Calu3 (cell line): Measurements from ENCODE around the gene TTC27. TPM values are rescaled to one million over a fixed set of nuclear protein-coding genes. Genes with fewer than 3 reads are reported as not detected.

Experiments
- BruUV-seq: library from RNA; stranded (reverse); fragments of 400-500 nt; replicated peaks from 2 replicates; lab custom pipeline; 2021; lab: Mats Ljungman, UMichigan
- CTCF ChIA-PET: fragments of 300-600 bp; sonication (Branson Sonifier 250); formaldehyde crosslinking; loops from one replicate; lab custom pipeline; 2022; ENCODE audit warnings: antibody characterized with exemption; lab: Charles Lee
- DNase-seq: peaks from one replicate; pipeline ENCODE4 v3.0.0; 2022
- H3K27ac Mint-ChIP-seq: one replicate; pipeline ENCODE4 v1.8.0; 2022; ENCODE audit warnings: mixed read lengths; ENCODE audit not compliant: unreplicated experiment
- H3K27me3 Mint-ChIP-seq: one replicate; pipeline ENCODE4 v1.8.0; 2022; ENCODE audit warnings: mixed read lengths; ENCODE audit not compliant: unreplicated experiment
- H3K36me3 Mint-ChIP-seq: one replicate; pipeline ENCODE4 v1.8.0; 2022; ENCODE audit warnings: mild to moderate bottlenecking, moderate library complexity, mixed read lengths; ENCODE audit not compliant: insufficient read depth, unreplicated experiment
- H3K4me1 Mint-ChIP-seq: one replicate; pipeline ENCODE4 v1.8.0; 2022; ENCODE audit warnings: mild to moderate bottlenecking, low read depth, mixed read lengths; ENCODE audit not compliant: unreplicated experiment
- H3K4me3 Mint-ChIP-seq: one replicate; pipeline ENCODE4 v1.8.0; 2022; ENCODE audit warnings: mild to moderate bottlenecking, low read depth, moderate library complexity, mixed read lengths; ENCODE audit not compliant: unreplicated experiment
- H3K9me3 Mint-ChIP-seq: one replicate; pipeline ENCODE4 v1.8.0; 2022; ENCODE audit warnings: low read depth, mixed read lengths; ENCODE audit not compliant: unreplicated experiment
- CTCF ChIP-seq: fragments of 200-600 bp; IDR thresholded peaks from one replicate; pipeline ENCODE4 v1.8.0; 2022; ENCODE audit warnings: antibody characterized with exemption; ENCODE audit not compliant: unreplicated experiment
- intact Hi-C: fragments of 100-400 bp; cut with micrococcal nuclease; formaldehyde crosslinking; loops from one replicate; pipeline ENCODE4 v1.10.0; 2022; ENCODE audit not compliant: unreplicated experiment
- total RNA-seq: library from RNA; stranded (reverse); gene quantifications from 2 replicates; pipeline ENCODE4 v1.2.3, GENCODE V29; 2022

TTC27 gene
- total RNA-seq, 1 experiment from 2014 or later, result 20.1 TPM

DNA sequence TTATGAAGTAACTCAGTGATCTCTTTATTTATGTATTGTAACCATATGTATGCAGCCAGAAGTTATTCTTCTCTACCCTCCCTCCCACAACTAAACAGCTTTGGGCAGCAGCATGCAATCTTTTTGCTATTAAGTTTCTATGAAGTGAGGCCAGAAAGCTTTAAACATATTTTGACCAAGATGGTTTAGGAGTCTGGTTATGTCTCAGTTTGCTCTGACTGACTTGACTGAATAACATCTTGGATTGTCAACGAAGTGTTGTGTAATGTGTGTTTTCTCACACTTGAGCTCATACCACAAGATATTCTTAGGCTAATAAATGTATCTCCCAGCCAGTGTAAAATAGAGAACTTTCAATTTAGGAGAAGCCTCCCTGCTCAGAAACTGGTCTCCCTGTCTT, 104.3 kb downstream of the TTC27 start:
- no peaks in the 10 kb centered on the region for H3K36me3 Mint-ChIP-seq
- H3K27ac Mint-ChIP-seq, result no peak overlapping the region
- DNase-seq, result no peak
- CTCF ChIA-PET, result no interaction called here
- H3K4me3 Mint-ChIP-seq, result no peak overlapping the region
- H3K27me3 Mint-ChIP-seq, result no peaks in the 10 kb centered on the region
- no TSS peak for BruUV-seq
- intact Hi-C loops, result no loop called here
- no peaks in the 10 kb centered on the region for H3K4me1 Mint-ChIP-seq
- TF ChIP-seq CTCF, result no peak
- H3K9me3 Mint-ChIP-seq, result no peaks in the 10 kb centered on the region

GRCh38 chr2:32732912-32733472, 105.1 kb downstream of the TTC27 start:
- CTCF ChIA-PET, result no interaction called here
- no TSS peak for BruUV-seq

GRCh38 chr2:32735348-32735747, 107.5 kb downstream of the TTC27 start:
- no peaks in the 10 kb centered on the region for H3K9me3 Mint-ChIP-seq
- TF ChIP-seq CTCF, result no peak
- no peaks in the 10 kb centered on the region for H3K36me3 Mint-ChIP-seq
- no peaks in the 10 kb centered on the region for H3K27me3 Mint-ChIP-seq
- no peaks in the 10 kb centered on the region for H3K4me1 Mint-ChIP-seq
- no peak for DNase-seq
- H3K4me3 Mint-ChIP-seq, result no peak overlapping the region
- CTCF ChIA-PET, result no interaction called here
- no TSS peak for BruUV-seq
- intact Hi-C loops, result no loop called here
- no peak overlapping the region for H3K27ac Mint-ChIP-seq

More at GRCh38 chr2:32732912-32733472, 105.1 kb downstream of the TTC27 start:
- DNase-seq, result no peak
- no peak overlapping the region for H3K27ac Mint-ChIP-seq
- no peaks in the 10 kb centered on the region for H3K4me1 Mint-ChIP-seq
- no peaks in the 10 kb centered on the region for H3K9me3 Mint-ChIP-seq
- H3K4me3 Mint-ChIP-seq, result no peak overlapping the region
- TF ChIP-seq CTCF, result no peak
- H3K27me3 Mint-ChIP-seq, result no peaks in the 10 kb centered on the region
- intact Hi-C loops, result no loop called here
- no peaks in the 10 kb centered on the region for H3K36me3 Mint-ChIP-seq

GRCh38 chr2:32738939-32739338, 111.1 kb downstream of the TTC27 start:
- no peaks in the 10 kb centered on the region for H3K9me3 Mint-ChIP-seq
- H3K27me3 Mint-ChIP-seq, result no peaks in the 10 kb centered on the region

More at GRCh38 chr2:32738939-32739338, 111.1 kb downstream of the TTC27 start:
- CTCF ChIA-PET, result no interaction called here
- H3K36me3 Mint-ChIP-seq, result no peaks in the 10 kb centered on the region
- H3K4me3 Mint-ChIP-seq, result no peak overlapping the region
- H3K4me1 Mint-ChIP-seq, result no peaks in the 10 kb centered on the region
- BruUV-seq, result no TSS peak
- no peak overlapping the region for H3K27ac Mint-ChIP-seq
- no peak for TF ChIP-seq CTCF
- DNase-seq, result no peak
- intact Hi-C loops, result no loop called here
